Muscle layer of colon (tissue), 2 donors: ENCODE data around the gene KRTAP2-2.
"Not testable (repeated sequence)": the region's sequence is repeated elsewhere in the genome, so short reads cannot be mapped to it uniquely, and the experiment has no call there.

Experiments
- H3K27ac ChIP-seq: one replicate; pipeline ENCODE4 v1.7.0; 2013; ENCODE audit warnings: low read depth, mild to moderate bottlenecking, low read length, moderate library complexity
- H3K27me3 ChIP-seq, 2 donors: one replicate each; pipeline ENCODE4 v1.7.0; 2013; ENCODE audit warnings: low read length in 2 of 2, mild to moderate bottlenecking in 2 of 2; ENCODE audit not compliant: insufficient read depth in 2 of 2, control insufficient read depth in 1 of 2
- H3K36me3 ChIP-seq: one replicate; pipeline ENCODE4 v1.7.0; 2013; ENCODE audit warnings: mild to moderate bottlenecking, low read length; ENCODE audit not compliant: insufficient read depth
- H3K4me1 ChIP-seq: one replicate; pipeline ENCODE4 v1.7.0; 2013; ENCODE audit warnings: mild to moderate bottlenecking, low read length; ENCODE audit not compliant: insufficient read depth
- H3K4me3 ChIP-seq, 2 donors: one replicate each; pipeline ENCODE4 v1.7.0; 2013; ENCODE audit warnings: low read length in 2 of 2, low read depth in 1 of 2, mild to moderate bottlenecking in 1 of 2, moderate library complexity in 1 of 2
- H3K9ac ChIP-seq: one replicate; pipeline ENCODE4 v1.7.0; 2013; ENCODE audit warnings: low read length
- H3K9me3 ChIP-seq: one replicate; pipeline ENCODE4 v1.7.0; 2013; ENCODE audit warnings: mild to moderate bottlenecking, low read length
- donor health status: abdominal sarcoma.
- donor health status: Adenocarcinoma of cecum.

KRTAP2-2 gene

DNA sequence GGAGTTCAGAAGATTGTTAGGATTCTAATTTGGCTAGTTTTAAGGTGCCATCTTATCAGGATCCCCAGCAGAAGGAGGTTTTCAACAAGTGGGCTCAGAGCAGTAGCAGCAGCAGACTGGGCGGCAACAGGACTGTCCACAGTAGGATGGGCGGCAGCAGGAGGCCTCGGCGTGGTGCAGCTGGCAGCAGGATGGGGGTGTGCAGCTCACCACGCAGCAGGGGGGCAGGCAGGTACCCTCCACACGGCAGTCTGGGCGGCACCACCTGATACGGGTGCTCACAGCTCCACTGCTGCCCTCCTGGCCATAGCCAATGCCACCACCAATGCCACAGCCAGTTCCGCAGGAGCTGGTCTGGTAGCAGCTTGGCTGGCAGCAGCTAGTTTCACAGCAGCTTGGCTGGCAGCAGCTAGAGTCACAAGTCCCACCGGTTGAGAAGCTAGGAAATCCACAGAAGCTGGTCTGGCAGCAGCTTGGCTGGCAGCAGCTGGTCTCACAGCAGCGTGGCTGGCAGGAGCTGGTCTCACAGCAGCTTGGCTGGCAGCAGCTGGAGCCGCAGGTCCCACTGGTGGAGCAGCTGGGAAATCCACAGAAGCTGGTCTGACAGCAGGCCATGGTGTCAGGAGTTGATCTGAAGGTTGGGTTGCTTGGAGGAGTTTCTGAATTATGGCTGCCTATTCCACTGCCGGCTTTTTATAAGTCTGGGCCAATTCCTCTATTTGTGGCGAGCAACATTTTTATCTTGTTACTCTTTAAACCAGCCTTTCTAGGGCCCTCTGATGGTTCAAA lies 14.1 kb downstream of the KRTAP2-2 start, which contains the start of gene KRTAP1-1:
TSS of gene KRTAP1-1 (minus strand) at position 668 of the 789 bp plus-strand sequence. CDS start at position 615, 53 bp downstream.
- H3K9me3 ChIP-seq, H3K27ac ChIP-seq, H3K36me3 ChIP-seq, H3K4me1 ChIP-seq, H3K27me3 ChIP-seq, H3K4me3 ChIP-seq, H3K9ac ChIP-seq: not testable (repeated sequence)

GRCh38 chr17:41037853-41038350 lies 17.1 kb downstream of the KRTAP2-2 start:
- Histone ChIP-seq H3K4me3 (no peak overlapping the region), H3K4me1 (no peaks in the 10 kb centered on the region), H3K9ac (no peak overlapping the region), H3K27ac (no peak overlapping the region), H3K36me3 (no peaks in the 10 kb centered on the region), H3K9me3 (no peaks in the 10 kb centered on the region), H3K27me3 (no peaks in the 10 kb centered on the region)

- not testable (repeated sequence) for H3K9ac ChIP-seq, H3K27ac ChIP-seq, H3K9me3 ChIP-seq, H3K27me3 ChIP-seq, H3K36me3 ChIP-seq, H3K4me3 ChIP-seq, H3K4me1 ChIP-seq
Measured at GRCh38 chr17:41034346-41034935, 20.6 kb downstream of the KRTAP2-2 start, which contains the start of gene KRTAP1-3. TSS of gene KRTAP1-3 (minus strand) at chr17:41034874. CDS start at chr17:41034821, 53 bp downstream.

DNA sequence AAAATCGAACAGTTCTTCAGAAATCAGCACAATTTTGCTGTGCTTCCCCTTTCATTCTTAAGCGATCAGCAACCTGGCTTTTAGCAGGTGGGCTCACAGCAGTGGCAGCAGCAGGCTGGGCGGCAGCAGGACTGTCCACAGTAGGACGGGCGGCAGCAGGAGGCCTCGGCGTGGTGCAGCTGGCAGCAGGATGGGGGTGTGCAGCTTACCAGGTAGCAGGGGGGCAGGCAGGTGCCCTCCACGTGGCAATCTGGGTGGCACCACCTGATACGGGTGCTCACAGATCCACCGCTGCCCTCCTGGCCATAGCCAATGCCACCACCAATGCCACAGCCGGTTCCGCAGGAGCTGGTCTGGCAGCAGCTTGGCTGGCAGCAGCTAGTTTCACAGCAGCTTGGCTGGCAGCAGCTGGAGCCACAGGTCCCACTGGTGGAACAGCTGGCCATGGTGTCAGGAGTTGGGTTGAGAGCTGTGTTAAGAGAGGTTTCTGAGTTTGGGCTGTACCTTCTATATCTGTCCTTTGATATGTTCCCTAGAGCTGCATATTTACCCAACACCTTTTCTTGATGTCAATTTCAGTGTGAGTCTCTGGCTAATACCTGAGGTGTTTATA lies 25.3 kb downstream of the KRTAP2-2 start, which contains the start of gene KRTAP1-4:
TSS of gene KRTAP1-4 (minus strand) at position 563 of the 613 bp plus-strand sequence. CDS start at position 446, 117 bp downstream.
- no peaks in the 10 kb centered on the region for H3K4me1 ChIP-seq
- H3K9ac ChIP-seq = no peak within 1 kb of the TSS

DNA sequence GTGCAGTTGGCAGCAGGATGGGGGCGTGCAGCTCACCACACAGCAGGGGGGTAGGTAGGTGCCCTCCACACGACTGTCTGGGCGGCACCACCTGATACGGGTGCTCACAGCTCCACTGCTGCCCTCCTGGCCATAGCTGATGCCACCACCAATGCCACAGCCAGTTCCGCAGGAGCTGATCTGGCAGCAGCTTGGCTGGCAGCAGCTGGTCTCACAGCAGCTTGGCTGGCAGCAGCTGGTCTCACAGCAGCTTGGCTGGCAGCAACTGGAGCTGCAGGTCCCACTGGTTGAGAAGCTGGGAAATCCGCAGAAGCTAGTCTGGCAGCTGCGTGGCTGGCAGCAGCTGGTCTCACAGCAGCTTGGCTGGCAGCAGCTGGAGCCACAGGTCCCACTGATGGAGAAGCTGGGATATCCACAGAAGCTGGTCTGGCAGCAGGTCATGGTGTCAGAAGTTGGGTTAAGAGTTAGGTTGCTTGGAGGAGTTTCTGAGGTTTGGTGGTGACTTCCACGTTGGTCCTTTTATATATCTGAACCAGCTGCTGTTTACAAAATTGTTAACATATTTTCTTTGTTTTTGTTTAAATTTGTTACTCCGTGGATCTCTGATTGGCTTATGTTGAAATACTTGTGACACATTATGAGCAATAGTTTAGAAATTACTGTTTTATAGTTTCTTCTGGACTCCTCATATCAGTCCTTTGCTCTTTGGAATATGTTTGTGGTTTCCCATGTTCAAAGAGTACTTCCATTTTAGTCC lies 28.1 kb downstream of the KRTAP2-2 start, which contains the start of gene KRTAP1-5:
TSS of gene KRTAP1-5 (minus strand) at position 494 of the 757 bp plus-strand sequence. CDS start at position 441, 53 bp downstream.
- peaks cover 0 to 4% of the 10 kb centered on the region in 2 donors for H3K27me3 ChIP-seq
- no peaks in the 10 kb centered on the region for H3K36me3 ChIP-seq
- no peak within 1 kb of the TSS for H3K27ac ChIP-seq
- H3K4me1 ChIP-seq = no peaks in the 10 kb centered on the region
- H3K9ac ChIP-seq = no peak within 1 kb of the TSS
- no peak within 1 kb of the TSS for H3K4me3 ChIP-seq
- no peaks in the 10 kb centered on the region for H3K9me3 ChIP-seq

More for the DNA sequence above, 25.3 kb downstream of the KRTAP2-2 start, which contains the start of gene KRTAP1-4:
- H3K4me3 ChIP-seq = no peak within 1 kb of the TSS
- H3K27ac ChIP-seq = no peak within 1 kb of the TSS
- H3K27me3 ChIP-seq = peaks cover 0 to 4% of the 10 kb centered on the region in 2 donors
- H3K36me3 ChIP-seq = no peaks in the 10 kb centered on the region
- H3K9me3 ChIP-seq = no peaks in the 10 kb centered on the region

GRCh38 chr17:41024697-41025096 lies 30.3 kb downstream of the KRTAP2-2 start:
- Histone ChIP-seq H3K36me3 (no peaks in the 10 kb centered on the region), H3K27ac (no peak overlapping the region), H3K4me1 (no peaks in the 10 kb centered on the region), H3K9me3 (no peaks in the 10 kb centered on the region), H3K4me3 (no peak overlapping the region), H3K27me3 (peaks cover 0 to 2% of the 10 kb centered on the region in 2 donors), H3K9ac (no peak overlapping the region)

- Histone ChIP-seq H3K27ac (no peak overlapping the region), H3K27me3 (no peaks in the 10 kb centered on the region), H3K4me3 (no peak overlapping the region), H3K36me3 (no peaks in the 10 kb centered on the region), H3K4me1 (no peaks in the 10 kb centered on the region), H3K9me3 (no peaks in the 10 kb centered on the region), H3K9ac (no peak overlapping the region)
Measured at GRCh38 chr17:41020336-41020735, 34.7 kb downstream of the KRTAP2-2 start.

- Histone ChIP-seq H3K36me3 (no peaks in the 10 kb centered on the region), H3K9me3 (no peaks in the 10 kb centered on the region), H3K27me3 (peaks cover 0 to 3% of the 10 kb centered on the region in 2 donors), H3K4me1 (no peaks in the 10 kb centered on the region), H3K27ac (no peak overlapping the region), H3K9ac (no peak overlapping the region), H3K4me3 (no peak overlapping the region)
Measured at GRCh38 chr17:41019415-41019814, 35.6 kb downstream of the KRTAP2-2 start.

- Histone ChIP-seq H3K9ac (no peak overlapping the region), H3K4me1 (no peaks in the 10 kb centered on the region), H3K4me3 (no peak overlapping the region), H3K27me3 (peaks cover 0 to 3% of the 10 kb centered on the region in 2 donors), H3K9me3 (no peaks in the 10 kb centered on the region), H3K36me3 (no peaks in the 10 kb centered on the region), H3K27ac (no peak overlapping the region)
Measured at GRCh38 chr17:41018541-41018940, 36.5 kb downstream of the KRTAP2-2 start.

DNA sequence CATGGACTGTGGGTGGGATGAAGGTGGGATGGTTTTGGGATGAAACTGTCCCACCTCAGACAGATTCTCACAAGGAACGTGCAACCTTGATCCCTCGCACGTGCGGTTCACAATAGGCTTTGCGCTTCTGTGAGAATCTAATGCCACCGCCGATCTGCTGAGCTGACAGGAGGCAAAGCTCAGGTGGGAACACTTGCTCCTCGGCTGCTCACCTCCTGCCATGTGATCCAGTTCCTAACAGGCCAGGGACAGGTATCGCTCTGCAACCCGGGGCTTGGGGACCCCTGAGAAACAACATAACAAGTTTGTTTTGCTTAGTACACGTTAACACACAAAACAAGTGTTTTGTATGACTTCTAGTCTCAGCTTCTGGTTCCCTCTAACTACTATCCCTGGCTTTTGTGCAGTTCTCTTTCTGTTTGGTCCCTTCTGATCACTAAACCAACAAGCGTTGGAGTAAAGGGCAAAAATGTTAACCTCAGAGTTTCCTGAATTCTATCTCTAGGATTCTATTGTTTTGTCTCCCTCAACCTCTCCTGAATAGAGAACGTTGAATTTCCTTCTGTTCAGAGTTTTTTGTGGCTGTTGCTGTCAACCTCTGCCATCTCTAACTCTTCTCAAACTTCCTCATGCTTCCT lies 38.3 kb downstream of the KRTAP2-2 start:
- Histone ChIP-seq H3K27me3 (peaks cover 0 to 3% of the 10 kb centered on the region in 2 donors), H3K27ac (no peak overlapping the region), H3K36me3 (no peaks in the 10 kb centered on the region), H3K4me3 (no peak overlapping the region), H3K9me3 (no peaks in the 10 kb centered on the region), H3K9ac (no peak overlapping the region), H3K4me1 (no peaks in the 10 kb centered on the region)
